Erythroblast (primary cell): ENCODE results near the gene SOX10.

Experiments
- GATA1 ChIP-seq: IDR thresholded peaks from 2 replicates; pipeline ENCODE4 v1.6.1; 2011; ENCODE audit warnings: low read depth, mild to moderate bottlenecking, control low read depth, low read length, moderate library complexity
- POLR2A ChIP-seq: IDR thresholded peaks from 2 replicates; pipeline ENCODE4 v1.6.1; 2011; ENCODE audit warnings: mild to moderate bottlenecking, low read length

GRCh38 chr22:37994982-37995381 is 10.6 kb upstream of the SOX10 start:
- TF ChIP-seq POLR2A (no peak), GATA1 (no peak)
